K562 (cell line): ENCODE data around the gene ZNF441. TPM values are rescaled to one million over a fixed set of nuclear protein-coding genes. Genes with fewer than 3 reads are reported as not detected.

Experiments
- ARID1B ChIP-seq: fragments of 450-650 bp; IDR thresholded peaks from 2 replicates; pipeline ENCODE4 v1.6.1; 2016; ENCODE audit warnings: antibody characterized with exemption, mild to moderate bottlenecking, inconsistent platforms
- BMI1 ChIP-seq: fragments of 150-350 bp; IDR thresholded peaks from 2 replicates; pipeline ENCODE4 v1.6.1; 2014; ENCODE audit warnings: low read length
- GABPA ChIP-seq: fragments of 200-800 bp; sonication (Bioruptor generic); conservative IDR thresholded peaks from 2 replicates; pipeline ENCODE4 v1.6.1; 2016; ENCODE audit warnings: low read depth, missing genetic modification characterization, missing compliant biosample characterization
- NONO ChIP-seq, 2 experiments: fragments of 200-400 bp in 1 of 2; fragments of 450-650 bp in 1 of 2; formaldehyde crosslinking in 1 of 2; IDR thresholded peaks; 2 replicates each; pipeline ENCODE4 v1.6.1; 2017; ENCODE audit warnings: low read depth in 2 of 2, mild to moderate bottlenecking in 2 of 2, moderate library complexity in 2 of 2, low read length in 1 of 2
- NR1H2 ChIP-seq: sonication (generic); formaldehyde crosslinking; IDR thresholded peaks from 2 replicates; pipeline ENCODE4 v1.4.0; 2020; ENCODE audit warnings: mild to moderate bottlenecking, missing genetic modification reagents
- PHF8 ChIP-seq: fragments of 200-600 bp; sonication (generic); IDR thresholded peaks from 2 replicates; pipeline ENCODE4 v1.6.1; 2012; ENCODE audit warnings: mixed run types, mild to moderate bottlenecking, inconsistent platforms, low read length, moderate library complexity, borderline replicate concordance
- PML ChIP-seq: IDR thresholded peaks from 2 replicates; pipeline ENCODE4 v1.6.1; 2012; ENCODE audit warnings: low read length, inconsistent platforms
- TAF7 ChIP-seq: fragments of 450-650 bp; IDR thresholded peaks from 2 replicates; pipeline ENCODE4 v1.6.1; 2016; ENCODE audit warnings: missing genetic modification characterization, missing compliant biosample characterization
- XRCC4 ChIP-seq: IDR thresholded peaks from one replicate; pipeline ENCODE4 v1.6.1; 2011; ENCODE audit not compliant: insufficient read depth, insufficient read length; ENCODE audit errors: extremely low read depth
- ZBED1 ChIP-seq: IDR thresholded peaks from 2 replicates; pipeline ENCODE4 v1.6.1; 2014
- ZBTB1 ChIP-seq: sonication (generic); formaldehyde crosslinking; IDR thresholded peaks from 2 replicates; pipeline ENCODE4 v1.8.1; 2023; ENCODE audit warnings: missing genetic modification reagents, low read depth, mild to moderate bottlenecking, borderline replicate concordance
- ZBTB8A ChIP-seq: fragments of 450-650 bp; IDR thresholded peaks from 2 replicates; pipeline ENCODE4 v1.6.1; 2018; ENCODE audit warnings: mild to moderate bottlenecking, moderate library complexity; ENCODE audit not compliant: partially characterized antibody
- ZC3H4 ChIP-seq: sonication (generic); formaldehyde crosslinking; IDR thresholded peaks from 2 replicates; pipeline ENCODE4 v1.9.0; 2021; ENCODE audit warnings: missing genetic modification reagents, borderline replicate concordance
- ZNF124 ChIP-seq: sonication (generic); formaldehyde crosslinking; IDR thresholded peaks from 2 replicates; pipeline ENCODE4 v1.8.1; 2022; ENCODE audit warnings: missing genetic modification reagents
- ZNF23 ChIP-seq: fragments of 250-450 bp; sonication (Bioruptor Pico); IDR thresholded peaks from 2 replicates; pipeline ENCODE4 v1.4.0; 2020; ENCODE audit warnings: mild to moderate bottlenecking
- ZNF263 ChIP-seq: sonication (generic); formaldehyde crosslinking; IDR thresholded peaks from 2 replicates; pipeline ENCODE4 v1.8.0; 2022; ENCODE audit warnings: mild to moderate bottlenecking, missing genetic modification reagents, borderline replicate concordance
- ZNF707 ChIP-seq: fragments of 250-450 bp; sonication (Bioruptor Pico); conservative IDR thresholded peaks from 2 replicates; pipeline ENCODE4 v1.8.0; 2022; ENCODE audit warnings: inconsistent platforms, mild to moderate bottlenecking, moderate library complexity
- ZNF764 ChIP-seq: fragments of 250-450 bp; sonication (Bioruptor Pico); IDR thresholded peaks from 2 replicates; pipeline ENCODE4 v1.4.0; 2020; ENCODE audit warnings: low read depth, mild to moderate bottlenecking, moderate library complexity
- ZNF79 ChIP-seq: fragments of 250-450 bp; sonication (Bioruptor Pico); IDR thresholded peaks from 2 replicates; pipeline ENCODE4 v1.4.0; 2020; ENCODE audit warnings: low read depth, mild to moderate bottlenecking, moderate library complexity
- polyA plus RNA-seq, 8 experiments: library from polyadenylated mRNA; depleted of rRNA in 4 of 8; stranded (reverse) in 5 of 8; unstranded in 3 of 8; fragments of >200 nt; fragmentation: Nextera tagmentation in 2 of 8; fragmentation: Illumina TruSeq in 1 of 8; extraction: Ambion mirVana in 2 of 8; extraction: Trizol in 1 of 8; gene quantifications; 2 replicates each; pipeline versions ENCODE4 v1.2.1 to v1.2.3, GENCODE V29; 2011 to 2014; ENCODE audit warnings: inconsistent platforms in 1 of 8, missing spikeins in 1 of 8
- total RNA-seq, 7 experiments: library from RNA; depleted of rRNA in 6 of 7; stranded (reverse); fragments of >200 nt in 6 of 7; fragmentation: Illumina TruSeq in 2 of 7; extraction: Trizol in 2 of 7; gene quantifications; 2 replicates each; pipeline versions ENCODE4 v1.2.1 to v1.2.3, GENCODE V29; 2011 to 2021; ENCODE audit warnings: low replicate concordance in 1 of 7
- TF ChIP-seq, protein P1 (sequence below): fragments of 450-650 bp; formaldehyde crosslinking; IDR thresholded peaks from 2 replicates; pipeline ENCODE4 v1.4.0; 2020; ENCODE audit warnings: mild to moderate bottlenecking, mixed read lengths
- TF ChIP-seq, protein P2 (sequence below): fragments of 250-450 bp; sonication (Bioruptor Pico); IDR thresholded peaks from 2 replicates; pipeline ENCODE4 v1.6.1; 2021; ENCODE audit warnings: mild to moderate bottlenecking
- TF ChIP-seq, protein P3 (sequence below): fragments of 250-450 bp; sonication (Bioruptor Pico); IDR thresholded peaks from 2 replicates; pipeline ENCODE4 v1.8.0; 2022; ENCODE audit warnings: inconsistent platforms, mild to moderate bottlenecking, moderate library complexity, borderline replicate concordance
- TF ChIP-seq, protein P4 (sequence below): fragments of 250-450 bp; sonication (Bioruptor Pico); IDR thresholded peaks from 2 replicates; pipeline ENCODE4 v1.5.0; 2021; ENCODE audit warnings: mild to moderate bottlenecking, moderate library complexity

The ZNF441 gene
- total and polyA plus RNA-seq, 9 of the 15 experiments (the other 6 are each of a cell fraction or from before 2014, with no cell fraction given) = 1.9 to 14.0 (median 7.8) TPM

DNA sequence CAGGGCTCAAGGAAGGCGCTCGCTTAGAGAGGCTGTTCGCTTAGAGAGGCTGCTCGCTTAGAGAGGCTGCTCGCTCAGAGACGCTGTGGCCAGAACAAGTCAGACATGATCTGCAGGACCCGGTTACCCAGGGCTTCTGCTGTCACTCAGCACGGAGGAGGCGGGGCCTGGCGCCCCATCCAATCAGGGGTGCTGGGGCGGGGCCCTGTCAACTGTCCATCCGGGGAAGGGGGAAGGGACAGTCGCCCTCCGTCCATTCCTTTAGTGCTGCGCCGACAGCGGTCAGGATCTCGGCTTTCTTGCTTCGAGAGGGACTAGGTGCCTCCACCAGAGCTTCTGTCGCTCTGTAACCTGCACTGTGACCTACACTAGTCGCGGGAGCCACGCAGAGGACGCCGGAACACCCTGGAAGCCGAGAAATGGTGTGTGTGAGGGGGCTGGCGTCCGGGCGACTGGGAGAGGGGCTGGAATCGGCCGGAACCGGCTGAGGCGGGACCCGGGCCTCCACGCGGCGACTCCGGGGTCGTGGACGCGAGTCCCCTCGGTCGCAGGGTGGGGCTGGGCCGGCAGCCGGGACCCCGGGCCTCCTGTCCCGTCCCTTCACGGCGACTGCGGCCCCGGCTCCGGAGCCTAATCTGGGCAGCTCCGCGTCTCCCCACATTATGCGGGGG is 47.4 kb downstream of the ZNF441 start, which contains the start of gene ZNF440 (continued):
- TF ChIP-seq ZNF23 (CRISPR knock-in tag) = no peak
- TF ChIP-seq, protein P1, sequence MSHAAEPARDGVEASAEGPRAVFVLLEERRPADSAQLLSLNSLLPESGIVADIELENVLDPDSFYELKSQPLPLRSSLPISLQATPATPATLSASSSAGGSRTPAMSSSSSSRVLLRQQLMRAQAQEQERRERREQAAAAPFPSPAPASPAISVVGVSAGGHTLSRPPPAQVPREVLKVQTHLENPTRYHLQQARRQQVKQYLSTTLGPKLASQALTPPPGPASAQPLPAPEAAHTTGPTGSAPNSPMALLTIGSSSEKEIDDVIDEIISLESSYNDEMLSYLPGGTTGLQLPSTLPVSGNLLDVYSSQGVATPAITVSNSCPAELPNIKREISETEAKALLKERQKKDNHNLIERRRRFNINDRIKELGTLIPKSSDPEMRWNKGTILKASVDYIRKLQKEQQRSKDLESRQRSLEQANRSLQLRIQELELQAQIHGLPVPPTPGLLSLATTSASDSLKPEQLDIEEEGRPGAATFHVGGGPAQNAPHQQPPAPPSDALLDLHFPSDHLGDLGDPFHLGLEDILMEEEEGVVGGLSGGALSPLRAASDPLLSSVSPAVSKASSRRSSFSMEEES (CRISPR knock-in tag) = no peak
- TF ChIP-seq, protein P2, sequence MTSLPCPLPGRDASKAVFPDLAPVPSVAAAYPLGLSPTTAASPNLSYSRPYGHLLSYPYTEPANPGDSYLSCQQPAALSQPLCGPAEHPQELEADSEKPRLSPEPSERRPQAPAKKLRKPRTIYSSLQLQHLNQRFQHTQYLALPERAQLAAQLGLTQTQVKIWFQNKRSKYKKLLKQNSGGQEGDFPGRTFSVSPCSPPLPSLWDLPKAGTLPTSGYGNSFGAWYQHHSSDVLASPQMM (CRISPR knock-in tag) = no peak
- TF ChIP-seq NR1H2 (CRISPR knock-in tag) = no peak
- peak; percentile 80; the same call in 1 of the 2 replicates for TF ChIP-seq PML
- TF ChIP-seq BMI1 = no peak
- peak; percentile 62; the same call in 1 of the 2 replicates for TF ChIP-seq GABPA (tag)
- peak; percentile 94 for TF ChIP-seq TAF7 (tag)
- TF ChIP-seq ARID1B = no peak
- TF ChIP-seq ZBTB1 = no peak
- TF ChIP-seq XRCC4 = no peak
- no peak for TF ChIP-seq ZBTB8A
- peak; percentile 97; the same call in 1 of the 2 replicates for TF ChIP-seq PHF8
- TF ChIP-seq ZBED1 = peak; percentile 69; the same call in 1 of the 2 replicates
- no peak for TF ChIP-seq ZNF124 (CRISPR knock-in tag)
- TF ChIP-seq, protein P3, sequence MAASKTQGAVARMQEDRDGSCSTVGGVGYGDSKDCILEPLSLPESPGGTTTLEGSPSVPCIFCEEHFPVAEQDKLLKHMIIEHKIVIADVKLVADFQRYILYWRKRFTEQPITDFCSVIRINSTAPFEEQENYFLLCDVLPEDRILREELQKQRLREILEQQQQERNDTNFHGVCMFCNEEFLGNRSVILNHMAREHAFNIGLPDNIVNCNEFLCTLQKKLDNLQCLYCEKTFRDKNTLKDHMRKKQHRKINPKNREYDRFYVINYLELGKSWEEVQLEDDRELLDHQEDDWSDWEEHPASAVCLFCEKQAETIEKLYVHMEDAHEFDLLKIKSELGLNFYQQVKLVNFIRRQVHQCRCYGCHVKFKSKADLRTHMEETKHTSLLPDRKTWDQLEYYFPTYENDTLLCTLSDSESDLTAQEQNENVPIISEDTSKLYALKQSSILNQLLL (CRISPR knock-in tag) = no peak
- TF ChIP-seq, protein P4, sequence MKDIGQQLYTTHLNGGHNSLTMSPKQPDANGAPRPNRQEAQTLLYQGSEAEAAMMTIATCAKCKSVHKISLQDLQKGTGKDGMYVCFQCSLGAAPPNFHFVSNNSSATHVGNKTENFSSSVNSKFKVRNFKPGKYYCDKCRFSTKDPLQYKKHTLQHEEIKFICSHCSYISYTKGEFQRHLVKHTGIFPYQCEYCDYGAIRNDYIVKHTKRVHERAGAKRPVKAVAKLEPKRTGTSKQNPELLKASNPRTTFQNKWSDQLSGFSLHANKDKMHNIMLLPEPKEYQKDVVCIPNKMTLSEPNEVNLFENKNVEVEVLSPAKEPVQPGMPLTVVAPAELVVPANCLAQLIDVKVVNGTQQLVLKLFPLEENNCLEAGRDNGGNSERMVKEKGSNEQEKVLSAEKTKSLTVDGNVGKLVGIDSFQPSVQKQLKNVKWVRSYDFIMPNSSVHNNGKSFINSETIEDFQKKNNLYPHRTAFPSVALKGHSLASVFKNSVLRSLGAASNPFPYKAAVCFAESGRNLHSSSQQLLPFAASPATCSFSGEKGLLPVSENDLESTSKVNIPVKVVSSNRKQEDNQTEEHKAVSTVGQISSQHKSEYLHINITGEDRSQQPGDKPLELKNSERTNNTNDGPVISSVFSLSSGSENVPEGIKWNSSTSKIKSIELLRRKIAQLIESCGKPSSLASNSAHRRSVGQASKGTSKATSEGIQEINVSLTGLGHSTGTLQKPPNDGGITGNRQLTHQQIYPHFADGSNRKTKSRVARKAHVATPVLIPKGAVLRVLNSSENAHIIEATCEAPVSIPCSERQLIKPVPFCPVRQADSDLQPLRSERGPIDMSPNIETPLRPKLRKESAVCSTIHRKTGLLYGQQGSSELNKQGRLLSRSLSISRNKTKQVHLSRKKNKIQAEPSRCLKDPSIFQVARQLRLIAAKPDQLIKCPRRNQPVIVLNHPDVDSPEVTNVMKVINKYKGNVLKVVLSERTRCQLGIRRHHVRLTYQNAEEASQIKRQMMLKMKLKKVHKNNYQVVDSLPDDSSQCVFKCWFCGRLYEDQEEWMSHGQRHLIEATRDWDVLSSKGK (CRISPR knock-in tag) = no peak
- TF ChIP-seq ZNF79 (CRISPR knock-in tag) = no peak
- TF ChIP-seq ZNF764 (CRISPR knock-in tag) = no peak
- TF ChIP-seq ZNF263 (CRISPR knock-in tag) = no peak
- no peak for TF ChIP-seq NONO (IDR thresholded peaks at IDR 0.05; ENCODE audit: low read depth in 2 of 2, low read length in 1 of 2)
- TF ChIP-seq ZC3H4 = no peak
- TF ChIP-seq ZNF707 (CRISPR knock-in tag) = no peak
